ENCODE measurements around the gene ZNF831. TPM values are rescaled to one million over a fixed set of nuclear protein-coding genes. Genes with fewer than 3 reads are reported as not detected.

The ZNF831 gene
- total and polyA plus RNA-seq, 9 donors: 0.05 to 0.36 (median 0.15) TPM; not detected in 1

- no peak overlapping the region for H3K27ac ChIP-seq
Measured at GRCh38 chr20:59131551-59132285, 31.9 kb upstream of the ZNF831 start.

DNA sequence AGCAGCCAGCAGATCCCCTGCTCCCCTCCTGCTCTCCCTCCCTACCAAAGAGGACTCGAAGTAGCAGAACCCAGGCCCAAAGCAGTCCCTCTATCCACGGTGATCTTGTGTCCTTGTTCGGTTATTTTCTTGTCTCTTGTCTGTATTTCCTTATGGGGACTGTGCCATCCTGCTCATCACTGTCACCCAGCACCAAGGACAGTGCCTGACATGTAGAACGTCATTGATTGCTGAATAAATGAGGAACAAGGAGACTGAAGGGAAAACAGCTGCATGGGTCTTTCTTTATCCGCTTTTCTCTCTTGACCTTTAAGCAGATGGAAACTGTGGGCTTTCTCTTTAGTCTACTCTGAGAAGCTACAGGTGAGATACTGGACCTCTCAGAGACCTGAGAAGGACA is 29.4 kb upstream of the ZNF831 start:
- Histone ChIP-seq H3K9me3 (no peaks in the 10 kb centered on the region), H3K4me1 (ENCODE audit: insufficient read depth) (no peaks in the 10 kb centered on the region), H3K4me3 (no peak overlapping the region), H3K36me3 (no peaks in the 10 kb centered on the region), H3K27me3 (no peaks in the 10 kb centered on the region), H3K27ac (no peak overlapping the region)
- intact Hi-C loops (cut with DNase I): no loop called here
- DNase-seq: no peak
- WGBS, 3 donors: 71 to 75% (median 72%) methylated on average over 5 of the region's 5 CpGs
- TF ChIP-seq EP300 (IDR thresholded peaks at IDR 0.05) (no peak), CTCF (IDR thresholded peaks at IDR 0.05) (no peak), POLR2A (IDR thresholded peaks at IDR 0.05) (no peak)

More at GRCh38 chr20:59131551-59132285, 31.9 kb upstream of the ZNF831 start:
- no peaks in the 10 kb centered on the region for H3K36me3 ChIP-seq
- TF ChIP-seq EP300 (IDR thresholded peaks at IDR 0.05): no peak
- no peak for TF ChIP-seq CTCF (IDR thresholded peaks at IDR 0.05)
- TF ChIP-seq POLR2A (IDR thresholded peaks at IDR 0.05): no peak
- no peak for DNase-seq
- H3K4me3 ChIP-seq: no peak overlapping the region
- H3K9me3 ChIP-seq: no peaks in the 10 kb centered on the region
- no peaks in the 10 kb centered on the region for H3K27me3 ChIP-seq
- intact Hi-C loops (cut with DNase I): no loop called here
- 52 to 67% (median 64%) methylated on average over 6 of the region's 6 CpGs for WGBS, 3 donors
- H3K4me1 ChIP-seq (ENCODE audit: insufficient read depth): no peaks in the 10 kb centered on the region

DNA sequence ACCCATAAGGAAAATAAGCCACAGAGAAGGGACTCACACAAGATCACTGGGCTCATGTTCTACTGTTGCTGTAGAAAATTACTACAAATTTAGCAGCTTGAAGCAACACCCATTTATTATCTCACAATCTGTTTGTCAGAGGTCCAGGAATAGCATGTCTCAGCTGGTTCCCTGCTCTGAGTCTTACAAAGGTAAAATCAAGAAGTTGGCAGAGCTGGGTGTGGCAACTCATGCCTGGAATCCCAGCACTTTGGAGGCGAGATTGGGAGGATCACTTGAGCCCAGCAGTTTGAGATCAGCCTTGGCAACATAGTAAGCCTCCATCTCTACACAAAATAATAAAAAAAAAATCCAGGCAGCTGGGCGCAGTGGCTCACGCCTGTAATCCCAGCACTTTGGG is 28.5 kb upstream of the ZNF831 start:
- TF ChIP-seq EP300 (IDR thresholded peaks at IDR 0.05) (no peak), POLR2A (IDR thresholded peaks at IDR 0.05) (no peak), CTCF (IDR thresholded peaks at IDR 0.05) (no peak)
- Histone ChIP-seq H3K4me3 (no peak overlapping the region), H3K36me3 (no peaks in the 10 kb centered on the region), H3K27ac (no peak overlapping the region), H3K4me1 (ENCODE audit: insufficient read depth) (no peaks in the 10 kb centered on the region), H3K27me3 (no peaks in the 10 kb centered on the region), H3K9me3 (no peaks in the 10 kb centered on the region)
- DNase-seq: no peak
- WGBS, 3 donors: 77 to 84% (median 78%) methylated on average over 3 of the region's 3 CpGs
- intact Hi-C loops (cut with DNase I): no loop called here

GRCh38 chr20:59136027-59136426 is 27.6 kb upstream of the ZNF831 start:
- intact Hi-C loops (cut with DNase I): no loop called here
- H3K27me3 ChIP-seq: no peaks in the 10 kb centered on the region
- TF ChIP-seq POLR2A (IDR thresholded peaks at IDR 0.05) (no peak), CTCF (IDR thresholded peaks at IDR 0.05) (no peak), EP300 (IDR thresholded peaks at IDR 0.05) (no peak)
- DNase-seq: no peak
- no peaks in the 10 kb centered on the region for H3K36me3 ChIP-seq
- no peak overlapping the region for H3K4me3 ChIP-seq
- no peaks in the 10 kb centered on the region for H3K4me1 ChIP-seq (ENCODE audit: insufficient read depth)
- 53 to 69% (median 53%) methylated on average over 3 of the region's 3 CpGs for WGBS, 3 donors
- H3K27ac ChIP-seq: no peak overlapping the region
- H3K9me3 ChIP-seq: no peaks in the 10 kb centered on the region

Measured in ovary (tissue), 9 donors.